Dendritic cell treated with granulocyte-macrophage colony-stimulating factor and Interleukin-4, amounts not matched to agents 40 ng/mL and 50 ng/mL, for 4 days (primary cell): ENCODE results near the gene ZNRF3.
"Not testable (repeated sequence)": the region's sequence is repeated elsewhere in the genome, so short reads cannot be mapped to it uniquely, and the experiment has no call there.

Source experiments
- H3K27ac Mint-ChIP-seq: one replicate; pipeline ENCODE4 v1.8.0; 2022; ENCODE audit warnings: mild to moderate bottlenecking, mixed read lengths
- H3K27me3 Mint-ChIP-seq: one replicate; pipeline ENCODE4 v1.8.0; 2022; ENCODE audit warnings: mild to moderate bottlenecking, mixed read lengths
- H3K36me3 Mint-ChIP-seq: one replicate; pipeline ENCODE4 v1.8.0; 2022; ENCODE audit warnings: low read depth, mixed read lengths
- H3K4me1 Mint-ChIP-seq: one replicate; pipeline ENCODE4 v1.8.0; 2022; ENCODE audit warnings: low read depth, mixed read lengths
- H3K4me3 Mint-ChIP-seq: one replicate; pipeline ENCODE4 v1.8.0; 2022; ENCODE audit warnings: mild to moderate bottlenecking, moderate library complexity, mixed read lengths
- H3K9me3 Mint-ChIP-seq: one replicate; pipeline ENCODE4 v1.8.0; 2022; ENCODE audit warnings: mixed read lengths
- intact Hi-C: fragments of 100-400 bp; cut with micrococcal nuclease; formaldehyde crosslinking; loops from one replicate; pipeline ENCODE4 v1.15.0; 2022

The ZNRF3 gene

GRCh38 chr22:29080106-29080975 is 197.0 kb downstream of the ZNRF3 start:
- no peaks in the 10 kb centered on the region for H3K9me3 Mint-ChIP-seq
- no peak overlapping the region for H3K4me3 Mint-ChIP-seq
- no peaks in the 10 kb centered on the region for H3K36me3 Mint-ChIP-seq
- H3K27me3 Mint-ChIP-seq = peaks cover 14% of the 10 kb centered on the region
- intact Hi-C loops = no loop called here
- H3K27ac Mint-ChIP-seq = no peak overlapping the region
- H3K4me1 Mint-ChIP-seq = peaks cover 11% of the 10 kb centered on the region

GRCh38 chr22:29081517-29082236 is 198.3 kb downstream of the ZNRF3 start:
- Mint-ChIP-seq H3K36me3 (no peaks in the 10 kb centered on the region), H3K27me3 (peaks cover 3% of the 10 kb centered on the region), H3K9me3 (no peaks in the 10 kb centered on the region), H3K4me1 (peaks cover 11% of the 10 kb centered on the region), H3K4me3 (no peak overlapping the region), H3K27ac (no peak overlapping the region)
- intact Hi-C loops = no loop called here

- Mint-ChIP-seq H3K4me1 (peaks cover 11% of the 10 kb centered on the region), H3K27ac (no peak overlapping the region), H3K36me3 (no peaks in the 10 kb centered on the region), H3K9me3 (no peaks in the 10 kb centered on the region), H3K4me3 (no peak overlapping the region), H3K27me3 (peaks cover 2% of the 10 kb centered on the region)
- intact Hi-C loops = no loop called here
Measured at GRCh38 chr22:29082826-29083545, 199.6 kb downstream of the ZNRF3 start.

- H3K9me3 Mint-ChIP-seq, H3K27me3 Mint-ChIP-seq, H3K27ac Mint-ChIP-seq, H3K4me3 Mint-ChIP-seq, intact Hi-C loops, H3K36me3 Mint-ChIP-seq: not testable (repeated sequence)
- peaks cover 11% of the 10 kb centered on the region for H3K4me1 Mint-ChIP-seq
Measured at GRCh38 chr22:29083576-29083932, 200.2 kb downstream of the ZNRF3 start.

- peaks cover 5% of the 10 kb centered on the region for H3K27me3 Mint-ChIP-seq
Measured at GRCh38 chr22:29083933-29084591, 200.7 kb downstream of the ZNRF3 start.

GRCh38 chr22:29087012-29087411 is 203.6 kb downstream of the ZNRF3 start:
- Mint-ChIP-seq H3K4me1 (peaks cover 16% of the 10 kb centered on the region), H3K36me3 (no peaks in the 10 kb centered on the region), H3K9me3 (no peaks in the 10 kb centered on the region), H3K27ac (no peak overlapping the region), H3K27me3 (peaks cover 18% of the 10 kb centered on the region), H3K4me3 (no peak overlapping the region)
- intact Hi-C loops = no loop called here

More at GRCh38 chr22:29083933-29084591, 200.7 kb downstream of the ZNRF3 start:
- peaks cover 11% of the 10 kb centered on the region for H3K4me1 Mint-ChIP-seq
- H3K4me3 Mint-ChIP-seq = no peak overlapping the region
- no peaks in the 10 kb centered on the region for H3K9me3 Mint-ChIP-seq
- H3K36me3 Mint-ChIP-seq = no peaks in the 10 kb centered on the region
- intact Hi-C loops = no loop called here
- no peak overlapping the region for H3K27ac Mint-ChIP-seq

GRCh38 chr22:29088809-29089208 is 205.4 kb downstream of the ZNRF3 start:
- Mint-ChIP-seq H3K4me3 (no peak overlapping the region), H3K36me3 (no peaks in the 10 kb centered on the region), H3K9me3 (no peaks in the 10 kb centered on the region), H3K4me1 (peaks cover 13% of the 10 kb centered on the region), H3K27me3 (peaks cover 19% of the 10 kb centered on the region), H3K27ac (no peak overlapping the region)
- intact Hi-C loops = no loop called here

- intact Hi-C loops = no loop called here
- H3K27ac Mint-ChIP-seq = no peak overlapping the region
- peaks cover 22% of the 10 kb centered on the region for H3K27me3 Mint-ChIP-seq
- peaks cover 8% of the 10 kb centered on the region for H3K4me1 Mint-ChIP-seq
- H3K4me3 Mint-ChIP-seq = no peak overlapping the region
- H3K9me3 Mint-ChIP-seq = no peaks in the 10 kb centered on the region
- no peaks in the 10 kb centered on the region for H3K36me3 Mint-ChIP-seq
Measured at GRCh38 chr22:29089507-29089906, 206.1 kb downstream of the ZNRF3 start.

GRCh38 chr22:29090039-29090438 is 206.7 kb downstream of the ZNRF3 start:
- no peak overlapping the region for H3K27ac Mint-ChIP-seq
- no peaks in the 10 kb centered on the region for H3K9me3 Mint-ChIP-seq
- peaks cover 25% of the 10 kb centered on the region for H3K27me3 Mint-ChIP-seq
- peaks cover 8% of the 10 kb centered on the region for H3K4me1 Mint-ChIP-seq
- H3K36me3 Mint-ChIP-seq = no peaks in the 10 kb centered on the region
- no peak overlapping the region for H3K4me3 Mint-ChIP-seq
- intact Hi-C loops = no loop called here

GRCh38 chr22:29092243-29092642 is 208.9 kb downstream of the ZNRF3 start:
- Mint-ChIP-seq H3K9me3 (no peaks in the 10 kb centered on the region), H3K4me3 (no peak overlapping the region), H3K27me3 (peaks cover 25% of the 10 kb centered on the region), H3K27ac (no peak overlapping the region), H3K36me3 (no peaks in the 10 kb centered on the region), H3K4me1 (peaks cover 8% of the 10 kb centered on the region)
- intact Hi-C loops = no loop called here

GRCh38 chr22:29093030-29093429 is 209.7 kb downstream of the ZNRF3 start:
- Mint-ChIP-seq H3K27me3 (peaks cover 24% of the 10 kb centered on the region), H3K9me3 (no peaks in the 10 kb centered on the region), H3K27ac (no peak overlapping the region), H3K36me3 (no peaks in the 10 kb centered on the region), H3K4me3 (no peak overlapping the region), H3K4me1 (peaks cover 8% of the 10 kb centered on the region)
- intact Hi-C loops = no loop called here

- Mint-ChIP-seq H3K27ac (no peak overlapping the region), H3K4me1 (peaks cover 8% of the 10 kb centered on the region), H3K9me3 (no peaks in the 10 kb centered on the region), H3K4me3 (no peak overlapping the region), H3K27me3 (peaks cover 21% of the 10 kb centered on the region), H3K36me3 (no peaks in the 10 kb centered on the region)
- intact Hi-C loops = no loop called here
Measured at GRCh38 chr22:29093501-29094300, 210.3 kb downstream of the ZNRF3 start.

- no peak overlapping the region for H3K4me3 Mint-ChIP-seq
- H3K27me3 Mint-ChIP-seq = peaks cover 12% of the 10 kb centered on the region
- H3K4me1 Mint-ChIP-seq = peaks cover 8% of the 10 kb centered on the region
- intact Hi-C loops = no loop called here
- no peaks in the 10 kb centered on the region for H3K36me3 Mint-ChIP-seq
- no peaks in the 10 kb centered on the region for H3K9me3 Mint-ChIP-seq
- no peak overlapping the region for H3K27ac Mint-ChIP-seq
Measured at GRCh38 chr22:29095459-29095858, 212.1 kb downstream of the ZNRF3 start.
